GM21717 (cell line): ENCODE results near the gene CEP76.

Experiments used
- ATAC-seq: cut with Tn5 transposase; IDR thresholded peaks from one replicate; pipeline ENCODE4 v1.9.1; 2021; ENCODE audit warnings: mild to moderate bottlenecking, moderate library complexity; ENCODE audit not compliant: unreplicated experiment

CEP76 gene

GRCh38 chr18:12703664-12704063 is 1.1 kb upstream of the CEP76 start:
- ATAC-seq, result no peak

GRCh38 chr18:12703096-12703567 is 609 bp upstream of the CEP76 start:
- peak; percentile 36 for ATAC-seq

GRCh38 chr18:12701161-12701560 is 1.4 kb downstream of the CEP76 start:
- ATAC-seq, result no peak

- no peak for ATAC-seq
Observed at GRCh38 chr18:12699747-12700146, 2.8 kb downstream of the CEP76 start.

- ATAC-seq, result no peak
Observed at GRCh38 chr18:12694032-12694431, 8.5 kb downstream of the CEP76 start.

GRCh38 chr18:12692206-12692605 is 10.3 kb downstream of the CEP76 start:
- ATAC-seq, result no peak

- no peak for ATAC-seq
Observed at GRCh38 chr18:12689256-12689850, 13.2 kb downstream of the CEP76 start.

- ATAC-seq, result no peak
Observed at GRCh38 chr18:12686100-12686499, 16.4 kb downstream of the CEP76 start.

- ATAC-seq, result no peak
Observed at GRCh38 chr18:12679183-12679786, 23.2 kb downstream of the CEP76 start.

GRCh38 chr18:12668041-12668440 is 34.5 kb downstream of the CEP76 start:
- no peak for ATAC-seq

GRCh38 chr18:12659904-12660605 is 42.5 kb downstream of the CEP76 start:
- no peak for ATAC-seq

- ATAC-seq, result peak; percentile 19
Observed at GRCh38 chr18:12658426-12659138, 43.9 kb downstream of the CEP76 start.

GRCh38 chr18:12657684-12658425 is 44.7 kb downstream of the CEP76 start, which contains the start of gene SPIRE1:
SPIRE1 (minus strand) TSS chr18:12658107; CDS start chr18:12657866, 241 bp downstream.
- ATAC-seq, result peak; percentile 76

GRCh38 chr18:12656938-12657683 is 45.4 kb downstream of the CEP76 start:
- peak; percentile 35 for ATAC-seq

- no peak for ATAC-seq
Observed at GRCh38 chr18:12656605-12656937, 46.0 kb downstream of the CEP76 start.

- no peak for ATAC-seq
Observed at GRCh38 chr18:12654971-12655370, 47.6 kb downstream of the CEP76 start.

- no peak for ATAC-seq
Observed at GRCh38 chr18:12652861-12653401, 49.6 kb downstream of the CEP76 start.

GRCh38 chr18:12651651-12652050 is 50.9 kb downstream of the CEP76 start:
- ATAC-seq, result no peak

GRCh38 chr18:12647773-12648172 is 54.8 kb downstream of the CEP76 start:
- ATAC-seq, result no peak

GRCh38 chr18:12645751-12646203 is 56.7 kb downstream of the CEP76 start:
- no peak for ATAC-seq
